H1 (cell line): ENCODE measurements around the gene PREX1. TPM values are rescaled to one million over a fixed set of nuclear protein-coding genes. Genes with fewer than 3 reads are reported as not detected.

Source experiments
- CTCF ChIA-PET: fragments of 300-600 bp; sonication (Branson Sonifier 250); formaldehyde crosslinking; loops from one replicate; lab custom pipeline; 2021; ENCODE audit not compliant: partially characterized antibody; lab: Charles Lee
- POLR2A ChIA-PET: fragments of 300-600 bp; sonication (Branson Sonifier 250); formaldehyde crosslinking; loops from one replicate; lab custom pipeline; 2021; ENCODE audit warnings: inconsistent platforms; ENCODE audit not compliant: partially characterized antibody; lab: Charles Lee
- DNase-seq, 2 experiments: peaks; one replicate each; pipeline versions ENCODE4 v3.0.0 to v3.0.0-alpha.2; 2010 to 2022; ENCODE audit warnings: low spot score in 2 of 2, low read depth in 1 of 2, mixed read lengths in 1 of 2
- FAIRE-seq: peaks from 2 replicates; lab custom pipeline; 2011; peaks lifted over from hg19 to GRCh38; lab: Jason Lieb, UNC
- H2AFZ ChIP-seq: 2 replicates; pipeline ENCODE4 v1.8.1; 2012; ENCODE audit warnings: low read length, inconsistent platforms
- H2AK5ac ChIP-seq: 2 replicates; pipeline ENCODE4 v1.6.1; 2013; ENCODE audit warnings: low read depth, low read length
- H2BK120ac ChIP-seq: replicated peaks from 2 replicates; pipeline ENCODE3; 2013; ENCODE audit warnings: low read depth, low read length, inconsistent platforms
- H2BK12ac ChIP-seq: 2 replicates; pipeline ENCODE4 v1.6.1; 2013; ENCODE audit warnings: low read depth, low read length
- H2BK15ac ChIP-seq: 2 replicates; pipeline ENCODE4 v1.6.1; 2013; ENCODE audit warnings: low read length
- H2BK20ac ChIP-seq: 2 replicates; pipeline ENCODE4 v1.6.1; 2013; ENCODE audit warnings: low read length
- H2BK5ac ChIP-seq: 2 replicates; pipeline ENCODE4 v1.6.1; 2013; ENCODE audit warnings: low read depth, low read length
- H3K14ac ChIP-seq: 2 replicates; pipeline ENCODE4 v1.6.1; 2013; ENCODE audit warnings: inconsistent platforms; ENCODE audit not compliant: insufficient read length
- H3K18ac ChIP-seq: 2 replicates; pipeline ENCODE4 v1.6.1; 2013; ENCODE audit warnings: low read length; ENCODE audit errors: extremely low read depth
- H3K23ac ChIP-seq: 2 replicates; pipeline ENCODE4 v1.6.1; 2013; ENCODE audit warnings: inconsistent platforms; ENCODE audit not compliant: insufficient read length
- H3K23me2 ChIP-seq: 2 replicates; pipeline ENCODE4 v1.6.1; 2013; ENCODE audit warnings: low read depth, low read length
- H3K27ac ChIP-seq: 2 replicates; pipeline ENCODE4 v1.6.1; 2011; ENCODE audit warnings: low read depth, low read length, inconsistent platforms
- H3K27me3 ChIP-seq, 4 experiments: replicated peaks in 1 of 4; 1 replicate in 1 of 4; 2 replicates in 3 of 4; pipeline versions ENCODE4 v1.6.1 to v1.8.1; 2011 to 2013; ENCODE audit warnings: low read length in 3 of 4, mild to moderate bottlenecking in 3 of 4, inconsistent platforms in 2 of 4, mixed read lengths in 2 of 4, moderate library complexity in 1 of 4; ENCODE audit not compliant: control insufficient read depth in 3 of 4, insufficient read depth in 3 of 4; ENCODE audit errors: extremely low read depth in 1 of 4
- H3K36me3 ChIP-seq, 4 experiments: 2 replicates each; pipeline versions ENCODE4 v1.6.1 to v1.8.1; 2011 to 2013; ENCODE audit warnings: mild to moderate bottlenecking in 4 of 4, low read length in 3 of 4, moderate library complexity in 2 of 4, control low read depth in 1 of 4, inconsistent platforms in 1 of 4; ENCODE audit not compliant: insufficient read depth in 4 of 4, control insufficient read depth in 2 of 4
- H3K4ac ChIP-seq: replicated peaks from 2 replicates; pipeline ENCODE3; 2013; ENCODE audit warnings: low read length, low read depth, mixed read lengths, inconsistent platforms; ENCODE audit not compliant: insufficient read length
- H3K4me1 ChIP-seq, 4 experiments: replicated peaks in 1 of 4; 1 replicate in 1 of 4; 2 replicates in 3 of 4; pipeline versions ENCODE4 v1.6.1 to v1.8.1; 2011 to 2013; ENCODE audit warnings: low read length in 3 of 4, inconsistent platforms in 2 of 4, mixed read lengths in 1 of 4; ENCODE audit not compliant: insufficient read depth in 4 of 4, control insufficient read depth in 3 of 4
- H3K4me2 ChIP-seq, 2 experiments: 2 replicates each; pipeline versions ENCODE4 v1.6.1 to v1.8.1; 2011 to 2013; ENCODE audit warnings: low read depth in 2 of 2, low read length in 2 of 2, control low read depth in 1 of 2, inconsistent platforms in 1 of 2, mild to moderate bottlenecking in 1 of 2; ENCODE audit not compliant: insufficient read depth in 1 of 2
- H3K4me3 ChIP-seq, 4 experiments: fragments of 200-600, 300-600 bp in 1 of 4; sonication (generic), shearing (Covaris generic), sonication (Bioruptor Twin) in 1 of 4; 2 replicates each; pipeline versions ENCODE4 v1.5.1 to v1.8.1; 2011 to 2016; ENCODE audit warnings: low read length in 4 of 4, low read depth in 3 of 4, control low read depth in 2 of 4, inconsistent platforms in 2 of 4, mild to moderate bottlenecking in 2 of 4, mixed read lengths in 1 of 4, moderate library complexity in 1 of 4; ENCODE audit not compliant: insufficient read depth in 2 of 4; ENCODE audit errors: extremely low read depth in 1 of 4
- H3K56ac ChIP-seq: replicated peaks from 2 replicates; pipeline ENCODE3; 2013; ENCODE audit warnings: low read depth, mild to moderate bottlenecking, mixed read lengths, low read length, inconsistent platforms; ENCODE audit not compliant: insufficient read length
- H3K79me1 ChIP-seq: 2 replicates; pipeline ENCODE4 v1.6.1; 2013; ENCODE audit warnings: low read depth, low read length, control low read depth
- H3K79me2 ChIP-seq, 2 experiments: 2 replicates each; pipeline versions ENCODE4 v1.6.1 to v1.8.1; 2012 to 2013; ENCODE audit warnings: low read length in 2 of 2, mild to moderate bottlenecking in 2 of 2, inconsistent platforms in 1 of 2; ENCODE audit not compliant: insufficient read depth in 2 of 2, control insufficient read depth in 1 of 2
- H3K9ac ChIP-seq, 4 experiments: replicated peaks in 1 of 4; 1 replicate in 1 of 4; 2 replicates in 3 of 4; pipeline versions ENCODE4 v1.6.1 to v1.8.1; 2011 to 2013; ENCODE audit warnings: low read depth in 3 of 4, low read length in 3 of 4, control low read depth in 2 of 4, mild to moderate bottlenecking in 2 of 4, moderate library complexity in 2 of 4, inconsistent platforms in 1 of 4; ENCODE audit errors: extremely low read depth in 1 of 4
- H3K9me3 ChIP-seq, 2 experiments: 2 replicates each; pipeline versions ENCODE4 v1.6.1 to v1.8.1; 2012 to 2013; ENCODE audit warnings: mild to moderate bottlenecking in 2 of 2, moderate library complexity in 2 of 2, control low read depth in 1 of 2, inconsistent platforms in 1 of 2, low read depth in 1 of 2, low read length in 1 of 2, mixed read lengths in 1 of 2; ENCODE audit not compliant: insufficient read depth in 2 of 2
- H4K20me1 ChIP-seq, 2 experiments: replicated peaks in 1 of 2; 2 replicates each; pipeline versions ENCODE3 to v1.8.1; 2011 to 2013; ENCODE audit warnings: inconsistent platforms in 2 of 2, low read length in 2 of 2, mild to moderate bottlenecking in 1 of 2; ENCODE audit not compliant: insufficient read depth in 2 of 2, control insufficient read depth in 1 of 2
- H4K5ac ChIP-seq: 2 replicates; pipeline ENCODE4 v1.6.1; 2013; ENCODE audit warnings: low read length, low read depth, mixed read lengths, inconsistent platforms; ENCODE audit not compliant: insufficient read length
- H4K8ac ChIP-seq: 2 replicates; pipeline ENCODE4 v1.8.0; 2013; ENCODE audit warnings: mild to moderate bottlenecking, moderate library complexity, low read length, inconsistent platforms; ENCODE audit not compliant: insufficient read depth; ENCODE audit errors: extremely low read depth
- H4K91ac ChIP-seq: replicated peaks from 2 replicates; pipeline ENCODE3; 2013; ENCODE audit warnings: low read length, mixed read lengths, inconsistent platforms; ENCODE audit not compliant: insufficient read length
- E2F6 ChIP-seq: IDR thresholded peaks from 2 replicates; pipeline ENCODE4 v1.6.1; 2012; ENCODE audit warnings: inconsistent platforms
- EZH2 ChIP-seq: fragments of 200-600 bp; sonication (generic); IDR thresholded peaks from 2 replicates; pipeline ENCODE4 v1.7.1; 2012; ENCODE audit warnings: low read depth, mild to moderate bottlenecking, moderate library complexity, low read length, inconsistent platforms; ENCODE audit not compliant: severe bottlenecking
- GABPA ChIP-seq: IDR thresholded peaks from 2 replicates; pipeline ENCODE4 v1.6.1; 2011; ENCODE audit warnings: mild to moderate bottlenecking, low read length, moderate library complexity, borderline replicate concordance; ENCODE audit not compliant: insufficient read depth
- POLR2A ChIP-seq, 2 experiments: IDR thresholded peaks; 1 replicate in 1 of 2; 2 replicates in 1 of 2; pipeline ENCODE4 v1.6.1; 2011; ENCODE audit warnings: low read depth in 2 of 2, low read length in 2 of 2, mild to moderate bottlenecking in 2 of 2; ENCODE audit errors: control extremely low read depth in 1 of 2
- POLR2AphosphoS5 ChIP-seq: IDR thresholded peaks from 2 replicates; pipeline ENCODE4 v1.6.1; 2011; ENCODE audit warnings: low read depth, low read length
- SIRT6 ChIP-seq: IDR thresholded peaks from one replicate; pipeline ENCODE4 v1.7.1; 2012; ENCODE audit warnings: low read length, inconsistent platforms
- TEAD4 ChIP-seq: IDR thresholded peaks from 2 replicates; pipeline ENCODE4 v1.6.1; 2012; ENCODE audit warnings: low read depth, low read length, inconsistent platforms, mixed read lengths
- WGBS, 2 experiments: shearing (Covaris generic) in 1 of 2; methylation state at CpG; one replicate each; pipeline versions ENCODE4 v1.1.6 to v1.1.7; 2013 to 2015; ENCODE audit warnings: low lambda C conversion rate in 2 of 2, mixed read lengths in 2 of 2, inconsistent platforms in 1 of 2, low coverage in 1 of 2, missing lambda C conversion rate in 1 of 2; ENCODE audit not compliant: insufficient replicate concordance in 2 of 2, insufficient coverage in 1 of 2, insufficient read length in 1 of 2; ENCODE audit errors: extremely low coverage in 1 of 2, missing lambda C conversion rate in 1 of 2; 5-methylcytosine and 5-hydroxymethylcytosine counted together
- polyA plus RNA-seq, 7 experiments: library from polyadenylated mRNA; depleted of rRNA in 3 of 7; stranded (reverse) in 5 of 7; unstranded in 2 of 7; fragments of >200 nt in 5 of 7; fragments of 200-250 nt in 2 of 7; gene quantifications; 1 replicate in 5 of 7; 2 replicates in 1 of 7; 4 replicates in 1 of 7; pipeline versions ENCODE4 v1.2.1 to v1.2.3, GENCODE V29; 2011 to 2013; ENCODE audit warnings: missing spikeins in 2 of 7, mixed read lengths in 2 of 7
- total RNA-seq: library from RNA; stranded (reverse); fragmentation: NEBNext Ultra II Directional; extraction: Animal tissue kit (Norgen Biotek cat#: 25700); gene quantifications from 2 replicates; pipeline ENCODE4 v1.2.1, GENCODE V29; 2021
- TF ChIP-seq, protein P1 (sequence below): IDR thresholded peaks from 2 replicates; pipeline ENCODE4 v1.6.1; 2012; ENCODE audit warnings: inconsistent platforms

PREX1 gene
- total and polyA plus RNA-seq, 2 of the 8 experiments (the other 6 are each of a cell fraction or from before 2014, with no cell fraction given) = 10.7 to 12.8 TPM

DNA sequence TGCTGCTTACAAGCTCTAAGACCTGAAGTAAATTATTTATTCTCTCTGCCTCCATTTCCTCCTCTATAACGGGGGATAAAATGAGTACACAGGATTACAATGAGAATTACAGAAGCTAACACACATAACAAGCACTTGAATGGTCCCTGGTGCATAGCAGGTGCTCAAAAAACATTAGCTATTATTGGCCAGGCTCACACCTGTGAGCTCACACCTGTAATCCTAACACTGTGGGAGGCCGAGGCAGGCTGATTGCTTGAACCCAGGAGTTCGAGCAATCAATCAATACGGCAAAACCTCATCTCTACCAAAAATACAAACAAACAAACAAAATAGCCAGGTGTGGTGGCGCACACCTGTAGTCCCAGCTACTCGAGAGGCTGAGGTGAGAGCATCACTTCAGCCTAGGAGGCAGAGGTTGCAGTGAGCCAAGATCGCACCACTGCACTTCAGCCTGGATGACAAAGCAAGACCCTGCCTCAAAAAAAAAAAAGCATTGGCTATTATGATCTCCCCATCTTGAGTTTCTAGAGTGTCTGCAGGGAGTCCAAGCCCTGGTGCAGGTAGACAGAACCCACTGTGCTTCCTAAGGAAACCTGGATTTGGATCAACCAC lies 68.1 kb downstream of the PREX1 start:
- H4K8ac ChIP-seq = no peak overlapping the region
- POLR2A ChIA-PET = no interaction called here
- H3K18ac ChIP-seq = no peak overlapping the region
- H2BK12ac ChIP-seq = no peak overlapping the region
- no peak overlapping the region for H3K4me3 ChIP-seq
- H2AK5ac ChIP-seq = no peak overlapping the region
- H3K23me2 ChIP-seq = no peaks in the 10 kb centered on the region
- CTCF ChIA-PET = interaction anchor here (0.5 to 1.8 kb wide), 5 partner anchors 28 to 1332 kb away, joined by 3 to 5 read pairs (median 3); no protein-coding TSS in a partner anchor
- H2AFZ ChIP-seq = no peak overlapping the region
- H3K4ac ChIP-seq = no peak overlapping the region
- H2BK5ac ChIP-seq = no peak overlapping the region
- no peak overlapping the region for H3K14ac ChIP-seq
- no peak overlapping the region for H4K91ac ChIP-seq
- H3K79me2 ChIP-seq = no peaks in the 10 kb centered on the region
- no peak overlapping the region for H3K4me2 ChIP-seq
- DNase-seq (no peak), FAIRE-seq (no peak)
- peaks cover 0 to 9% of the 10 kb centered on the region in 2 experiments; a peak in 2 of 4 replicates for H3K9me3 ChIP-seq
- H2BK20ac ChIP-seq = no peak overlapping the region
- no peak overlapping the region for H2BK15ac ChIP-seq
- peaks cover 2% of the 10 kb centered on the region; the same call in 1 of the 2 replicates for H3K79me1 ChIP-seq
- H3K27ac ChIP-seq = no peak overlapping the region
- no peak overlapping the region for H3K23ac ChIP-seq
- H2BK120ac ChIP-seq = no peak overlapping the region
- H4K20me1 ChIP-seq = no peaks in the 10 kb centered on the region
- no peaks in the 10 kb centered on the region for H3K36me3 ChIP-seq
- WGBS, 2 experiments = 80% methylated on average over 7 of the region's 7 CpGs; no CpG with 5 or more reads in 1 of the 2 experiments
- TF ChIP-seq E2F6 (no peak), POLR2A (IDR thresholded peaks at IDR 0.05; ENCODE audit: control extremely low read depth in 1 of 2, low read depth in 2 of 2, low read length in 2 of 2) (no peak), EZH2 (no peak), TEAD4 (no peak), SIRT6 (no peak), GABPA (no peak), POLR2AphosphoS5 (no peak)
- TF ChIP-seq, protein P1, sequence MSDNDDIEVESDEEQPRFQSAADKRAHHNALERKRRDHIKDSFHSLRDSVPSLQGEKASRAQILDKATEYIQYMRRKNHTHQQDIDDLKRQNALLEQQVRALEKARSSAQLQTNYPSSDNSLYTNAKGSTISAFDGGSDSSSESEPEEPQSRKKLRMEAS = no peak
- no peak overlapping the region for H4K5ac ChIP-seq
- H3K4me1 ChIP-seq = peaks cover 0 to 10% (median 2%) of the 10 kb centered on the region in 4 experiments; a peak in 2 of 7 replicates
- H3K9ac ChIP-seq = no peak overlapping the region
- H3K27me3 ChIP-seq = no peaks in the 10 kb centered on the region
- H3K56ac ChIP-seq = no peak overlapping the region
